SU-DHL-6 (cell line): ENCODE data around the gene TNS1.

Experiments used
- H2AFZ ChIP-seq: fragments of 200-600 bp; sonication (generic); 2 replicates; pipeline ENCODE4 v1.6.1; 2014; ENCODE audit warnings: low read depth, mild to moderate bottlenecking, moderate library complexity, mixed read lengths, antibody characterized with exemption, low read length; ENCODE audit not compliant: severe bottlenecking
- H3F3A ChIP-seq: fragments of 200-600 bp; shearing (Covaris generic); 2 replicates; pipeline ENCODE4 v1.6.0; 2016; ENCODE audit warnings: antibody characterized with exemption, mild to moderate bottlenecking; ENCODE audit not compliant: insufficient read depth
- H3K27ac ChIP-seq: fragments of 200-600 bp; sonication (generic); 2 replicates; pipeline ENCODE4 v1.5.1; 2016; ENCODE audit warnings: low read depth, mild to moderate bottlenecking, low read length, moderate library complexity, mixed read lengths
- H3K27me3 ChIP-seq: fragments of 200-600 bp; sonication (generic), shearing (Covaris generic); 2 replicates; pipeline ENCODE4 v1.6.0; 2014; ENCODE audit warnings: mild to moderate bottlenecking, low read length
- H3K36me3 ChIP-seq: fragments of 200-600 bp; sonication (generic); 2 replicates; pipeline ENCODE4 v1.6.1; 2014; ENCODE audit warnings: mild to moderate bottlenecking, low read length, mixed read lengths
- H3K4me2 ChIP-seq: fragments of 300-600, 200-600 bp; shearing (Covaris generic), sonication (generic); 2 replicates; pipeline ENCODE4 v1.6.0; 2014; ENCODE audit warnings: low read length, low read depth, mild to moderate bottlenecking; ENCODE audit not compliant: poor library complexity, severe bottlenecking
- H3K4me3 ChIP-seq: fragments of 200-600 bp; sonication (generic); 2 replicates; pipeline ENCODE4 v1.5.1; 2014; ENCODE audit warnings: antibody characterized with exemption, low read length, mild to moderate bottlenecking, mixed read lengths; ENCODE audit not compliant: insufficient read depth, poor library complexity, severe bottlenecking
- H3K79me2 ChIP-seq: fragments of 200-600 bp; sonication (generic); 2 replicates; pipeline ENCODE4 v1.6.1; 2014; ENCODE audit warnings: mild to moderate bottlenecking, low read length, moderate library complexity; ENCODE audit not compliant: insufficient read depth
- H3K9ac ChIP-seq: fragments of 200-600 bp; sonication (generic); 2 replicates; pipeline ENCODE4 v1.7.0; 2014; ENCODE audit warnings: mild to moderate bottlenecking, low read length
- H3K9me2 ChIP-seq: fragments of 200-600 bp; sonication (generic); replicated peaks from 2 replicates; pipeline ENCODE4 v1.6.1; 2014; ENCODE audit warnings: low read length; ENCODE audit not compliant: insufficient read depth
- H3K9me3 ChIP-seq: fragments of 200-600 bp; sonication (generic); 2 replicates; pipeline ENCODE4 v1.6.1; 2014; ENCODE audit warnings: low read length, mixed read lengths; ENCODE audit not compliant: insufficient read depth
- H4K20me1 ChIP-seq: fragments of 200-600 bp; sonication (generic); 2 replicates; pipeline ENCODE4 v1.6.1; 2014; ENCODE audit warnings: low read depth, mild to moderate bottlenecking, antibody characterized with exemption, low read length, moderate library complexity, mixed read lengths
- EZH2phosphoT487 ChIP-seq: fragments of 200-600 bp; sonication (generic), shearing (Covaris generic); conservative IDR thresholded peaks from 2 replicates; pipeline ENCODE4 v1.6.1; 2018; ENCODE audit warnings: mild to moderate bottlenecking, antibody characterized with exemption, low read length, moderate library complexity, mixed read lengths
- TF ChIP-seq, protein P1 (sequence below): fragments of 200-600 bp; sonication (generic); IDR thresholded peaks from one replicate; pipeline ENCODE4 v1.5.1; 2017; ENCODE audit warnings: antibody characterized with exemption, mild to moderate bottlenecking, low read length, moderate library complexity; ENCODE audit not compliant: insufficient read depth, poor library complexity, severe bottlenecking

Gene TNS1

DNA sequence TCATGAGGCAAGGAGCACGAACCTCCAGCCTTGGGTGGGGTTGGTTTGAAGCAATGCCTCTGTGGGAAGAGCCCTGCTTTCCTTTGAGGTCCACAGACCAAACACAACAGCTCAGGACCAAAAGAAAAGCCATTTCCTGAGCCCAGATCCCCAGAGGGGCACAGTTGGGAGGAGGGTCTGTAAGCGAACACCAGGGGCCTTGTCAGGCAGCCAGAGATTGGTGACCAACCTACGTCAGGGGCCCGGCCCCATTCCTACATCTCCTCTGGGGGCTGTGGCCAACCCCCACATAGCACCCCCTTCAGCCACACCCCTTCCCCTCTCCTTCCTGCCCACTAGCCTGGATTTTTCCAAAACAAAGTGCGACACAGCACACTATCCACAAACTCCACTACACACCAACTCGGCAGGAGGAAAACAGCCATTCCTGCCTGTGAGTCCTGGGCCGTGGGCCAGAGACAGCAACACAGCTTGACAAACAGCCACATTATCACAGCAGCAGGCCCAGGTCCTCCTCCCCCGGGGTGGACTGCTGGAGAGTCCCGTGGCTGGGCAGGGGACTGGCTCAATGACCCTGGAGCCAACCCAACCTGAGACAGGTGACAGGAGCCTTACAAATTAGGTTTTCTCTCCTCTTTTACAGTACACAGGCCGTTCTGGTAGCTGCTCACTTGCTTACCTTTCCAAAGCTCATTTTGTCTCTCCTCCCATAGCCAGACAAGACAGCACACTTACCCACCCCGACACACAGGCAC, 98.8 kb downstream of the TNS1 start:
- H3K9ac ChIP-seq = no peak overlapping the region
- no peak overlapping the region for H3K4me3 ChIP-seq
- TF ChIP-seq, protein P1, sequence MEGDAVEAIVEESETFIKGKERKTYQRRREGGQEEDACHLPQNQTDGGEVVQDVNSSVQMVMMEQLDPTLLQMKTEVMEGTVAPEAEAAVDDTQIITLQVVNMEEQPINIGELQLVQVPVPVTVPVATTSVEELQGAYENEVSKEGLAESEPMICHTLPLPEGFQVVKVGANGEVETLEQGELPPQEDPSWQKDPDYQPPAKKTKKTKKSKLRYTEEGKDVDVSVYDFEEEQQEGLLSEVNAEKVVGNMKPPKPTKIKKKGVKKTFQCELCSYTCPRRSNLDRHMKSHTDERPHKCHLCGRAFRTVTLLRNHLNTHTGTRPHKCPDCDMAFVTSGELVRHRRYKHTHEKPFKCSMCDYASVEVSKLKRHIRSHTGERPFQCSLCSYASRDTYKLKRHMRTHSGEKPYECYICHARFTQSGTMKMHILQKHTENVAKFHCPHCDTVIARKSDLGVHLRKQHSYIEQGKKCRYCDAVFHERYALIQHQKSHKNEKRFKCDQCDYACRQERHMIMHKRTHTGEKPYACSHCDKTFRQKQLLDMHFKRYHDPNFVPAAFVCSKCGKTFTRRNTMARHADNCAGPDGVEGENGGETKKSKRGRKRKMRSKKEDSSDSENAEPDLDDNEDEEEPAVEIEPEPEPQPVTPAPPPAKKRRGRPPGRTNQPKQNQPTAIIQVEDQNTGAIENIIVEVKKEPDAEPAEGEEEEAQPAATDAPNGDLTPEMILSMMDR = no peak
- no peak for TF ChIP-seq EZH2phosphoT487
- no peaks in the 10 kb centered on the region for H3K27me3 ChIP-seq
- no peak overlapping the region for H2AFZ ChIP-seq
- H3F3A ChIP-seq = no peaks in the 10 kb centered on the region
- H3K4me2 ChIP-seq = no peak overlapping the region
- no peaks in the 10 kb centered on the region for H3K79me2 ChIP-seq
- no peaks in the 10 kb centered on the region for H4K20me1 ChIP-seq
- H3K36me3 ChIP-seq = no peaks in the 10 kb centered on the region
- H3K9me3 ChIP-seq = no peaks in the 10 kb centered on the region
- H3K27ac ChIP-seq = no peak overlapping the region
- H3K9me2 ChIP-seq = no peaks in the 10 kb centered on the region

DNA sequence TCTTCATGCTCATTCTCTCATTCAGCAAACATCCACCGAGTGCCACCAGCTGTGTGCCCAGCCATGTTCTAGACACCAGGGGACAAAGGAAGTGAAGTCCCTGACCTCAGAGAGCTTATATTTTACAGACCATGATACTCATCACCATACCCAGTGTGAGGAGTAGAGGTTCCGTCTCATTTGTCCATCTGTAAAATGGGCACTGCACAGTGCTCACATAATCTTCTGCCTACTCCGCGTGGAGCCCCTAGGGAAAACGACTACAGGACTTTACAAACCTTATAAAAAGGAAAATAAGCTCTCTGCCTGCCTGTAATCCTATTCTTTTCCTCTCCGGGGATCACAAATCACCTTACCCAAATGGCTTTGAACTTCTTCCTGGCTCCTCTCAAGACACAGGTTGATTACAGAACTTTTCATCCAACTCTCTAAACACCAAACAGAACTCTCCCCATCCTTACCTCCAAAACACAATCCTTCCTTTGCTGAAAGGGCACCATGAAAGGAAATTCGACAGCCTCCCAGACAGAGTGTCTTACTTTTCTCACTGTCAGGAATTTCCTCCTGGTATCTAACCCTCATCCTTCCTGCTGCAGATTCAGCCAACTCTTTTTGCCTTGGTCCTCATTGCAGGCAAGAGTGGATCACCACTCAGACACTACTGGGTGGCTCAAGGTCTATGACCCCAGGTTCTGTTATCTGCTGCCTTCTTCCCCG, 99.5 kb downstream of the TNS1 start:
- H3K4me2 ChIP-seq = no peak overlapping the region

DNA sequence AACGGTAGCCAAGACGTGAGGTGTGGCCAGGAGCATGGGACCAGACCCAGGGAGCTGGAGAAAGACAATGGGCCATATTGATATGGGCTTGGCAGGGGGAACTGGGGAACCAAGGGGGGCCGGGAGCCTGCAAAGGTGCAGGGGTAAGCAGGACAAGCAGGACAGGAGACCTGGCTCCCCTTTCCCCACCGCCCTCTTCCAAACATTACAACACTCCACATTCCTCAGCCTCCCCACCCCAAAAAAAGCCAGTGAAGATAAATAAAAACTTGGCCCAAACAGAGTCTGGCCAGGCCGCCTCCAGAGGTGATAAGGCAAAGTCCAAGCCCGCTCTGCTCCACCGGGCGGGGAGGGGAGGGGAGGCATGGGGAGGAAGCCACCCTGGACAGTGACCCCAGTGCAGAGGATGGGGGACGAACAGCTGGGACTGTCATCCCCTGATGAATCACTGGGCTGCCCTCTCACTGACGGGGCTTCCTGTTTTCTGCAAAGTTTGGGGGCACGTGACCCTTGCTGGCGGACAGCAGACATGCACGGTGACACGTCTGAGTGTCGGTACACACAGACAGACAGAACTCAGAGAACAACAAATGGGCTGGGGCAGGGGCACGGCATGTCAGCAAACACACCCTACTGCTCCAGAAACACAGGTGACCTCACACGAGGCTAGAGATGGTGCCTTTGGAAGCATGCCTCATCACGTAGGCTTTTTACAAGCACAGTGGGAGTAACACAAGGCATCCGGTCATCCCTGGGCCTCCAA, 100.2 kb downstream of the TNS1 start:
- Histone ChIP-seq H3K79me2 (no peaks in the 10 kb centered on the region), H2AFZ (no peak overlapping the region), H3K4me3 (no peak overlapping the region), H3K9me3 (no peaks in the 10 kb centered on the region), H3K27ac (no peak overlapping the region), H3K9me2 (no peaks in the 10 kb centered on the region), H3K36me3 (no peaks in the 10 kb centered on the region), H4K20me1 (no peaks in the 10 kb centered on the region), H3F3A (no peaks in the 10 kb centered on the region), H3K9ac (no peak overlapping the region), H3K4me2 (no peak overlapping the region), H3K27me3 (no peaks in the 10 kb centered on the region)
- TF ChIP-seq EZH2phosphoT487 = no peak
- TF ChIP-seq, protein P1 = no peak

More for the DNA sequence above, 99.5 kb downstream of the TNS1 start:
- no peaks in the 10 kb centered on the region for H3K9me2 ChIP-seq
- H3K9ac ChIP-seq = no peak overlapping the region
- H3K4me3 ChIP-seq = no peak overlapping the region
- H3K27ac ChIP-seq = no peak overlapping the region
- no peaks in the 10 kb centered on the region for H4K20me1 ChIP-seq
- no peaks in the 10 kb centered on the region for H3K27me3 ChIP-seq
- no peaks in the 10 kb centered on the region for H3K36me3 ChIP-seq
- TF ChIP-seq, protein P1 = no peak
- TF ChIP-seq EZH2phosphoT487 = no peak
- no peak overlapping the region for H2AFZ ChIP-seq
- H3F3A ChIP-seq = no peaks in the 10 kb centered on the region
- H3K79me2 ChIP-seq = no peaks in the 10 kb centered on the region
- H3K9me3 ChIP-seq = no peaks in the 10 kb centered on the region
